Right lobe of liver (tissue), 4 donors: Measurements from ENCODE around the gene FBXO10.

Source experiments
- POLR2A ChIP-seq: fragments of 450-650 bp; IDR thresholded peaks from one replicate; pipeline ENCODE4 v1.6.1; 2017; ENCODE audit warnings: antibody characterized with exemption, mild to moderate bottlenecking
- TF ChIP-seq, protein P1 (sequence below), 4 donors: fragments of 200-600 bp in 3 of 4; fragments of 450-650 bp in 1 of 4; IDR thresholded peaks; one replicate each; pipeline versions ENCODE4 v1.5.1 to v1.8.0; 2016 to 2022; ENCODE audit warnings: antibody characterized with exemption in 4 of 4, mild to moderate bottlenecking in 2 of 4
- donor health status: DM: no; HTN: no; CAD: no.
- donor health status: DM: no; HTN: no; CAD: no.
- donor health status: DM: no; HTN: yes; CAD: no.

DNA sequence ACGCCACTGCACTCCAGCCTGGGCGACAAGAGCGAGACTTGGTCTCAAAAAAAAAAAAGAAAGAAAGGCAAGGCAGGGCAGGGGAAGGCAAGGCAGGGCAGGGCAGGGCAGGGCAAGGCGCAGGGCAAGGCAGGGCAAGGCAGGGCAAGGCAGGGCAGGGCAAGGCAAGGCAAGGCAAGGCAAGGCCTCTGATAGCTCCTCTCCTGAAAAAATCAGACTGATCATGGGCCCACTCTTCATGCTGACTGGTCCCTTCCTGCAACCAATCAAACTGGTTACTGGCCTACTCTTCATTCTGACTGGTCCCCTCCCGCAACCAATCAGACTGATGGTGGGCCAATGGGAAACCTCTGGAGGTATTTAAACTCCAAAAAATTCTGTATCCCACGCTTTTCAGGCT, 107.6 kb downstream of the FBXO10 start:
- no peak for TF ChIP-seq POLR2A
- TF ChIP-seq, protein P1, sequence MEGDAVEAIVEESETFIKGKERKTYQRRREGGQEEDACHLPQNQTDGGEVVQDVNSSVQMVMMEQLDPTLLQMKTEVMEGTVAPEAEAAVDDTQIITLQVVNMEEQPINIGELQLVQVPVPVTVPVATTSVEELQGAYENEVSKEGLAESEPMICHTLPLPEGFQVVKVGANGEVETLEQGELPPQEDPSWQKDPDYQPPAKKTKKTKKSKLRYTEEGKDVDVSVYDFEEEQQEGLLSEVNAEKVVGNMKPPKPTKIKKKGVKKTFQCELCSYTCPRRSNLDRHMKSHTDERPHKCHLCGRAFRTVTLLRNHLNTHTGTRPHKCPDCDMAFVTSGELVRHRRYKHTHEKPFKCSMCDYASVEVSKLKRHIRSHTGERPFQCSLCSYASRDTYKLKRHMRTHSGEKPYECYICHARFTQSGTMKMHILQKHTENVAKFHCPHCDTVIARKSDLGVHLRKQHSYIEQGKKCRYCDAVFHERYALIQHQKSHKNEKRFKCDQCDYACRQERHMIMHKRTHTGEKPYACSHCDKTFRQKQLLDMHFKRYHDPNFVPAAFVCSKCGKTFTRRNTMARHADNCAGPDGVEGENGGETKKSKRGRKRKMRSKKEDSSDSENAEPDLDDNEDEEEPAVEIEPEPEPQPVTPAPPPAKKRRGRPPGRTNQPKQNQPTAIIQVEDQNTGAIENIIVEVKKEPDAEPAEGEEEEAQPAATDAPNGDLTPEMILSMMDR (IDR thresholded peaks at IDR 0.05), result no peak
